HCT116 (cell line): ENCODE measurements around the gene WDHD1. TPM values are rescaled to one million over a fixed set of nuclear protein-coding genes. Genes with fewer than 3 reads are reported as not detected.

Experiments used
- ATAC-seq: fragments of 200-7000 bp; cut with Tn5 transposase; 2 replicates; pipeline ENCODE4 v1.9.1; 2020; ENCODE audit warnings: mild to moderate bottlenecking, moderate library complexity
- BruUV-seq: library from RNA; stranded (reverse); fragments of 400-500 nt; replicated peaks from 2 replicates; lab custom pipeline; 2021; lab: Mats Ljungman, UMichigan
- CTCF ChIA-PET: fragments of 300-600 bp; sonication (Branson Sonifier 250); formaldehyde crosslinking; loops from one replicate; lab custom pipeline; 2021; ENCODE audit warnings: antibody characterized with exemption; lab: Charles Lee
- POLR2A ChIA-PET: fragments of 300-600, 350-600 bp; sonication (Branson Sonifier 250); formaldehyde crosslinking; loops from one replicate; lab custom pipeline; 2021; ENCODE audit warnings: antibody characterized with exemption; lab: Charles Lee
- RAD21 ChIA-PET, 2 experiments: fragments of 300-600 bp; sonication (Branson Sonifier 250); formaldehyde crosslinking; loops; one replicate each; lab custom pipeline; 2023; ENCODE audit warnings: low total read pairs in 2 of 2; ENCODE audit not compliant: uncharacterized antibody in 2 of 2, unreplicated experiment in 2 of 2, low non-redundant PET in 1 of 2; lab: Charles Lee
- DNase-seq: peaks from one replicate; pipeline ENCODE4 v3.0.0-alpha.2; 2010; ENCODE audit warnings: low read depth, low spot score
- H2AFZ ChIP-seq: fragments of 200-600 bp; shearing (Covaris generic), sonication (generic); 2 replicates; pipeline ENCODE4 v1.6.1; 2017; ENCODE audit warnings: low read depth, mixed run types, mixed read lengths, antibody characterized with exemption, low read length; ENCODE audit not compliant: poor library complexity, severe bottlenecking
- H3K27ac ChIP-seq: 2 replicates; pipeline ENCODE4 v1.5.1; 2012; ENCODE audit warnings: low read depth, low read length
- H3K27me3 ChIP-seq: fragments of 200-600 bp; sonication (generic); 2 replicates; pipeline ENCODE4 v1.6.1; 2016; ENCODE audit warnings: mixed run types, low read length, mixed read lengths; ENCODE audit not compliant: insufficient read depth
- H3K36me3 ChIP-seq, 2 experiments: fragments of 200-500 bp in 1 of 2; fragments of 200-600 bp in 1 of 2; sonication (Bioruptor generic) in 1 of 2; sonication (generic) in 1 of 2; 2 replicates each; pipeline versions ENCODE4 v1.5.1 to v1.6.1; 2014 to 2016; ENCODE audit warnings: low read length in 2 of 2, inconsistent platforms in 1 of 2, mixed read lengths in 1 of 2, mixed run types in 1 of 2; ENCODE audit not compliant: insufficient read depth in 2 of 2, control insufficient read depth in 1 of 2
- H3K4me1 ChIP-seq, 2 experiments: fragments of 200-600 bp in 1 of 2; sonication (generic) in 1 of 2; 2 replicates each; pipeline versions ENCODE4 v1.5.1 to v1.6.1; 2012 to 2017; ENCODE audit warnings: low read length in 2 of 2, inconsistent platforms in 1 of 2, mild to moderate bottlenecking in 1 of 2, mixed read lengths in 1 of 2, mixed run types in 1 of 2, moderate library complexity in 1 of 2; ENCODE audit not compliant: insufficient read depth in 2 of 2, control insufficient read depth in 1 of 2
- H3K4me2 ChIP-seq: fragments of 200-600 bp; sonication (generic); 2 replicates; pipeline ENCODE4 v1.6.1; 2017; ENCODE audit warnings: mixed run types, low read length, mixed read lengths
- H3K4me3 ChIP-seq, 2 experiments: fragments of 200-600 bp in 1 of 2; sonication (generic) in 1 of 2; replicated peaks in 1 of 2; 2 replicates each; pipeline ENCODE4 v1.5.1; 2011 to 2016; ENCODE audit warnings: low read length in 2 of 2, control low read depth in 1 of 2, low read depth in 1 of 2, mild to moderate bottlenecking in 1 of 2, mixed read lengths in 1 of 2, mixed run types in 1 of 2
- H3K79me2 ChIP-seq: fragments of 200-600 bp; sonication (generic); 2 replicates; pipeline ENCODE4 v1.6.1; 2017; ENCODE audit warnings: mild to moderate bottlenecking, mixed run types, low read length, moderate library complexity, mixed read lengths; ENCODE audit not compliant: insufficient read depth
- H3K9ac ChIP-seq: fragments of 200-600 bp; sonication (generic); 2 replicates; pipeline ENCODE4 v1.6.1; 2016; ENCODE audit warnings: low read length, mixed read lengths
- H3K9me2 ChIP-seq: fragments of 200-600 bp; sonication (generic), shearing (Covaris generic); 2 replicates; pipeline ENCODE4 v1.6.1; 2017; ENCODE audit warnings: mixed run types, mild to moderate bottlenecking, moderate library complexity; ENCODE audit not compliant: insufficient read depth
- H3K9me3 ChIP-seq, 2 experiments: fragments of 200-500 bp in 1 of 2; fragments of 200-600 bp in 1 of 2; sonication (Bioruptor generic) in 1 of 2; sonication (generic) in 1 of 2; 2 replicates each; pipeline ENCODE4 v1.6.1; 2014 to 2017; ENCODE audit warnings: low read length in 2 of 2, mixed read lengths in 2 of 2, inconsistent platforms in 1 of 2, low read depth in 1 of 2, mild to moderate bottlenecking in 1 of 2, mixed run types in 1 of 2, moderate library complexity in 1 of 2; ENCODE audit not compliant: control insufficient read depth in 1 of 2, insufficient read depth in 1 of 2
- H4K20me1 ChIP-seq: fragments of 200-600 bp; sonication (generic), shearing (Covaris generic); 2 replicates; pipeline ENCODE4 v1.6.1; 2017; ENCODE audit warnings: mixed run types, mild to moderate bottlenecking, moderate library complexity; ENCODE audit not compliant: insufficient read depth
- EGR1 ChIP-seq: IDR thresholded peaks from 2 replicates; pipeline ENCODE4 v1.6.1; 2012; ENCODE audit warnings: low read depth
- EZH2 ChIP-seq: fragments of 200-600 bp; sonication (generic); IDR thresholded peaks from 2 replicates; pipeline ENCODE4 v1.6.1; 2017; ENCODE audit warnings: antibody characterized with exemption, mixed run types
- EZH2phosphoT487 ChIP-seq: fragments of 200-600 bp; IDR thresholded peaks from 2 replicates; pipeline ENCODE4 v1.6.1; 2018; ENCODE audit warnings: antibody characterized with exemption, borderline replicate concordance
- FOSL1 ChIP-seq: IDR thresholded peaks from 2 replicates; pipeline ENCODE4 v1.6.1; 2012; ENCODE audit warnings: low read depth
- JUND ChIP-seq: IDR thresholded peaks from 2 replicates; pipeline ENCODE4 v1.6.1; 2012
- POLR2A ChIP-seq: IDR thresholded peaks from 2 replicates; pipeline ENCODE4 v1.7.0; 2011; ENCODE audit warnings: borderline replicate concordance; ENCODE audit not compliant: insufficient read depth, insufficient read length; ENCODE audit errors: extremely low read depth
- RAD21 ChIP-seq: IDR thresholded peaks from 2 replicates; pipeline ENCODE4 v1.6.1; 2012; ENCODE audit warnings: low read depth, mild to moderate bottlenecking
- SIN3A ChIP-seq: IDR thresholded peaks from 2 replicates; pipeline ENCODE4 v1.6.1; 2012; ENCODE audit warnings: low read depth
- SP1 ChIP-seq: IDR thresholded peaks from 2 replicates; pipeline ENCODE4 v1.6.1; 2012; ENCODE audit warnings: low read depth
- SRF ChIP-seq: IDR thresholded peaks from 2 replicates; pipeline ENCODE4 v1.6.1; 2012; ENCODE audit warnings: low read depth
- TCF7L2 ChIP-seq: IDR thresholded peaks from 2 replicates; pipeline ENCODE4 v1.7.0; 2011; ENCODE audit warnings: borderline replicate concordance, inconsistent platforms; ENCODE audit not compliant: insufficient read depth, insufficient read length; ENCODE audit errors: extremely low read depth
- ZNF274 ChIP-seq: fragments of 200-500 bp; sonication (Bioruptor generic); IDR thresholded peaks from 2 replicates; pipeline ENCODE4 v1.6.1; 2014; ENCODE audit warnings: mild to moderate bottlenecking, low read depth, low read length, inconsistent platforms
- intact Hi-C: fragments of 100-400 bp; cut with micrococcal nuclease; formaldehyde crosslinking; loops from 2 replicates; pipeline ENCODE4 v1.10.0; 2022
- total RNA-seq: library from RNA; stranded (reverse); gene quantifications from one replicate; pipeline ENCODE4 v1.2.1, GENCODE V29; 2021; ENCODE audit not compliant: unreplicated experiment
- TF ChIP-seq, protein P1 (sequence below): IDR thresholded peaks from 2 replicates; pipeline ENCODE4 v1.6.1; 2012; ENCODE audit warnings: low read depth

Gene WDHD1
- total RNA-seq, 1 experiment from 2014 or later = 44.3 TPM

DNA sequence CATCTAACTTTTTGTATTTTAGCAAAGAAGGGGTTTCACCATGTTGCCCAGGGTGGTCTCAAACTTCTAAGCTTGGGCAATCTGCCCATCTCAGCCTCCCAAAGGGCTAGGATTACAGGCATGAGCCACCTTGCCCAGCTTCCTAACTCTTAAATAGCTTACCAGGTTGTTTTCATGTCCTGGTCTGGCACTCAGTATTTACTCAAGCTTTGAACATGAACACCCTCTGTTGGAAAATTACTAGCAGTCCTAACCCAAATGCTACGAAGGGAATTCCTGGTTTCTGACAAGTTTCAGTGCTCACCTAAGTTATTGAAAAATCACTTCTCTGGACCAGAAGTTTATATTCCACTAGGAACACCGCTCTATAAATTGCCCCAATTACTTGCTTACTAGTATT lies 91.8 kb downstream of the WDHD1 start (continued):
- no peak for TF ChIP-seq POLR2A

- no peak for ATAC-seq
- H4K20me1 ChIP-seq = no peaks in the 10 kb centered on the region
- CTCF ChIA-PET = no interaction called here
- no peak overlapping the region for H3K27ac ChIP-seq
- POLR2A ChIA-PET = no interaction called here
- H2AFZ ChIP-seq = no peak overlapping the region
- BruUV-seq = no TSS peak
- H3K4me2 ChIP-seq = no peak overlapping the region
- H3K9ac ChIP-seq = no peak overlapping the region
- no peaks in the 10 kb centered on the region for H3K9me2 ChIP-seq
- TF ChIP-seq, protein P1, sequence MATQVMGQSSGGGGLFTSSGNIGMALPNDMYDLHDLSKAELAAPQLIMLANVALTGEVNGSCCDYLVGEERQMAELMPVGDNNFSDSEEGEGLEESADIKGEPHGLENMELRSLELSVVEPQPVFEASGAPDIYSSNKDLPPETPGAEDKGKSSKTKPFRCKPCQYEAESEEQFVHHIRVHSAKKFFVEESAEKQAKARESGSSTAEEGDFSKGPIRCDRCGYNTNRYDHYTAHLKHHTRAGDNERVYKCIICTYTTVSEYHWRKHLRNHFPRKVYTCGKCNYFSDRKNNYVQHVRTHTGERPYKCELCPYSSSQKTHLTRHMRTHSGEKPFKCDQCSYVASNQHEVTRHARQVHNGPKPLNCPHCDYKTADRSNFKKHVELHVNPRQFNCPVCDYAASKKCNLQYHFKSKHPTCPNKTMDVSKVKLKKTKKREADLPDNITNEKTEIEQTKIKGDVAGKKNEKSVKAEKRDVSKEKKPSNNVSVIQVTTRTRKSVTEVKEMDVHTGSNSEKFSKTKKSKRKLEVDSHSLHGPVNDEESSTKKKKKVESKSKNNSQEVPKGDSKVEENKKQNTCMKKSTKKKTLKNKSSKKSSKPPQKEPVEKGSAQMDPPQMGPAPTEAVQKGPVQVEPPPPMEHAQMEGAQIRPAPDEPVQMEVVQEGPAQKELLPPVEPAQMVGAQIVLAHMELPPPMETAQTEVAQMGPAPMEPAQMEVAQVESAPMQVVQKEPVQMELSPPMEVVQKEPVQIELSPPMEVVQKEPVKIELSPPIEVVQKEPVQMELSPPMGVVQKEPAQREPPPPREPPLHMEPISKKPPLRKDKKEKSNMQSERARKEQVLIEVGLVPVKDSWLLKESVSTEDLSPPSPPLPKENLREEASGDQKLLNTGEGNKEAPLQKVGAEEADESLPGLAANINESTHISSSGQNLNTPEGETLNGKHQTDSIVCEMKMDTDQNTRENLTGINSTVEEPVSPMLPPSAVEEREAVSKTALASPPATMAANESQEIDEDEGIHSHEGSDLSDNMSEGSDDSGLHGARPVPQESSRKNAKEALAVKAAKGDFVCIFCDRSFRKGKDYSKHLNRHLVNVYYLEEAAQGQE = no peak
- TF ChIP-seq EGR1 (no peak), EZH2 (no peak), TCF7L2 (no peak), FOSL1 (no peak), RAD21 (no peak), SP1 (no peak), EZH2phosphoT487 (no peak), SIN3A (no peak), JUND (no peak), SRF (no peak), ZNF274 (no peak)
- TF ChIP-seq, all 23 proteins: peak for 0
- intact Hi-C loops = no loop called here
- H3K4me1 ChIP-seq = no peaks in the 10 kb centered on the region
- no peaks in the 10 kb centered on the region for H3K36me3 ChIP-seq
- H3K4me3 ChIP-seq = no peak overlapping the region
- H3K79me2 ChIP-seq = no peaks in the 10 kb centered on the region
- H3K9me3 ChIP-seq = no peaks in the 10 kb centered on the region
- RAD21 ChIA-PET = no interaction called here
- no peaks in the 10 kb centered on the region for H3K27me3 ChIP-seq
- DNase-seq = no peak
Observed at GRCh38 chr14:54933006-54933405, 93.9 kb downstream of the WDHD1 start.
